Vagina (tissue), 2 donors: Measurements from ENCODE around the gene LZTS2.

ENCODE experiments used
- CTCF ChIP-seq, 3 experiments: fragments of 450-650 bp in 2 of 3; fragments of 200-600 bp in 1 of 3; sonication (generic) in 1 of 3; IDR thresholded peaks; one replicate each; pipeline ENCODE4 v1.5.1; 2017 to 2019; ENCODE audit warnings: antibody characterized with exemption in 3 of 3, mild to moderate bottlenecking in 2 of 3, moderate library complexity in 2 of 3
- POLR2A ChIP-seq, 2 donors: fragments of 450-650 bp; IDR thresholded peaks; one replicate each; pipeline ENCODE4 v1.6.1; 2017; ENCODE audit warnings: antibody characterized with exemption in 2 of 2, mild to moderate bottlenecking in 2 of 2, moderate library complexity in 2 of 2
- POLR2AphosphoS5 ChIP-seq, 2 donors: sonication (generic); formaldehyde crosslinking; IDR thresholded peaks; one replicate each; pipeline ENCODE4 v1.9.0; 2017; ENCODE audit warnings: antibody characterized with exemption in 2 of 2, mild to moderate bottlenecking in 2 of 2, low read depth in 1 of 2; ENCODE audit not compliant: insufficient read depth in 1 of 2

GRCh38 chr10:101007915-101008822, 8.6 kb downstream of the LZTS2 start:
- TF ChIP-seq CTCF (IDR thresholded peaks at IDR 0.05) (no peak), POLR2A (IDR thresholded peaks at IDR 0.05) (no peak), POLR2AphosphoS5 (IDR thresholded peaks at IDR 0.05; ENCODE audit: insufficient read depth in 1 of 2, low read depth in 1 of 2) (no peak)
